ENCODE measurements around the gene GUCY2C.

GUCY2C gene

GRCh38 chr12:14731821-14732220, 35.4 kb upstream of the GUCY2C start (continued):
- TF ChIP-seq PBX3 (CRISPR knock-in tag; IDR thresholded peaks at IDR 0.05) (no peak), ZNF548 (tag by site-specific recombination; IDR thresholded peaks at IDR 0.05) (no peak), ZNF596 (tag by site-specific recombination; IDR thresholded peaks at IDR 0.05) (no peak), BCL6B (tag by site-specific recombination; IDR thresholded peaks at IDR 0.05) (no peak), KLF16 (tag by site-specific recombination; IDR thresholded peaks at IDR 0.05) (no peak)

GRCh38 chr12:14729586-14729985, 33.2 kb upstream of the GUCY2C start:
- CTCF ChIA-PET = interaction anchor here (0.7 kb wide), 1 partner anchor 1743 kb away, joined by 3 read pairs; no protein-coding TSS in a partner anchor
- H3K4me1 ChIP-seq (ENCODE audit: control insufficient read depth, insufficient read depth, low read length) = no peaks in the 10 kb centered on the region
- H3K4me3 ChIP-seq (ENCODE audit: low read depth, low read length) = no peak overlapping the region
- POLR2A ChIA-PET = no interaction called here
- no peaks in the 10 kb centered on the region for H3K36me3 ChIP-seq (ENCODE audit: control insufficient read depth in 2 of 2, insufficient read depth in 1 of 2, low read length in 2 of 2)
- H3K9me3 ChIP-seq (ENCODE audit: control insufficient read depth, insufficient read depth, low read depth, low read length) = no peaks in the 10 kb centered on the region
- TF ChIP-seq ZNF707 (tag by site-specific recombination; IDR thresholded peaks at IDR 0.05) (no peak), ZNF335 (tag by site-specific recombination; conservative IDR thresholded peaks at IDR 0.05) (no peak), GLIS2 (tag by site-specific recombination; IDR thresholded peaks at IDR 0.05) (no peak), HOXC10 (CRISPR knock-in tag; IDR thresholded peaks at IDR 0.05) (no peak), ZFHX2 (tag by site-specific recombination; conservative IDR thresholded peaks at IDR 0.05) (no peak), ZNF146 (tag by site-specific recombination; IDR thresholded peaks at IDR 0.05) (no peak), SETDB1 (IDR thresholded peaks at IDR 0.05; ENCODE audit: insufficient read length, low read length) (peak; percentile 53), ZNF324 (tag by site-specific recombination; IDR thresholded peaks at IDR 0.05) (no peak)
- H3K27ac ChIP-seq (ENCODE audit: extremely low read depth, low read depth, low read length) = no peak overlapping the region

- ChIA-PET POLR2A (no interaction called here), CTCF (interaction anchor here (0.6 to 1.7 kb wide), 22 partner anchors 9 to 940 kb away, joined by 3 to 7 read pairs (median 3); partner anchors contain the start of gene RERG)
- H3K27ac ChIP-seq (ENCODE audit: extremely low read depth, low read depth, low read length) = no peak overlapping the region
These were observed 27.4 kb upstream of the GUCY2C start for GRCh38 chr12:14723763-14724162.

More at GRCh38 chr12:14723763-14724162, 27.4 kb upstream of the GUCY2C start:
- TF ChIP-seq KLF9 (tag by site-specific recombination; IDR thresholded peaks at IDR 0.05; ENCODE audit: low read depth) (no peak), KLF7 (tag by site-specific recombination; IDR thresholded peaks at IDR 0.05; ENCODE audit: borderline replicate concordance) (no peak), ZNF514 (tag by site-specific recombination; IDR thresholded peaks at IDR 0.05) (no peak), ZSCAN30 (tag by site-specific recombination; IDR thresholded peaks at IDR 0.05) (no peak), ZNF654 (tag by site-specific recombination; IDR thresholded peaks at IDR 0.05; ENCODE audit: low read depth) (peak; percentile 87), ZNF837 (tag by site-specific recombination; IDR thresholded peaks at IDR 0.05) (no peak), TCF7L2 (IDR thresholded peaks at IDR 0.05; ENCODE audit: borderline replicate concordance, low read depth, low read length) (no peak), ZNF133 (tag by site-specific recombination; IDR thresholded peaks at IDR 0.05) (peak; percentile 89), BCL6B (tag by site-specific recombination; IDR thresholded peaks at IDR 0.05) (no peak), ZNF510 (tag by site-specific recombination; IDR thresholded peaks at IDR 0.05; ENCODE audit: insufficient replicate concordance) (no peak), REPIN1 (tag by site-specific recombination; IDR thresholded peaks at IDR 0.05; ENCODE audit: low read depth) (no peak), ZNF624 (tag by site-specific recombination; IDR thresholded peaks at IDR 0.05) (no peak), ZNF404 (tag by site-specific recombination; IDR thresholded peaks at IDR 0.05) (no peak), ZNF211 (tag by site-specific recombination; IDR thresholded peaks at IDR 0.05; ENCODE audit: low read depth) (no peak), ZNF423 (tag by site-specific recombination; IDR thresholded peaks at IDR 0.05) (no peak), TRIM28 (IDR thresholded peaks at IDR 0.05; ENCODE audit: borderline replicate concordance, low read length) (0 out of 2 replicates have a peak, but pooled peaks have one; percentile 23), ZNF621 (tag by site-specific recombination; IDR thresholded peaks at IDR 0.05) (no peak), ZNF548 (tag by site-specific recombination; IDR thresholded peaks at IDR 0.05) (no peak), ZNF747 (tag by site-specific recombination; IDR thresholded peaks at IDR 0.05) (no peak)
- Histone ChIP-seq H3K4me1 (ENCODE audit: control insufficient read depth, insufficient read depth, low read length) (no peaks in the 10 kb centered on the region), H3K36me3 (ENCODE audit: control insufficient read depth in 2 of 2, insufficient read depth in 1 of 2, low read length in 2 of 2) (no peaks in the 10 kb centered on the region), H3K4me3 (ENCODE audit: low read depth, low read length) (no peak overlapping the region), H3K9me3 (ENCODE audit: control insufficient read depth, insufficient read depth, low read depth, low read length) (no peaks in the 10 kb centered on the region)
